ENCODE data around the gene SSR2.
A peak's percentile ranks its signal among the peaks of the same experiment; 100 is the strongest.
"Not testable (repeated sequence)": the region's sequence is repeated elsewhere in the genome, so short reads cannot be mapped to it uniquely, and the experiment has no call there.

The SSR2 gene

DNA sequence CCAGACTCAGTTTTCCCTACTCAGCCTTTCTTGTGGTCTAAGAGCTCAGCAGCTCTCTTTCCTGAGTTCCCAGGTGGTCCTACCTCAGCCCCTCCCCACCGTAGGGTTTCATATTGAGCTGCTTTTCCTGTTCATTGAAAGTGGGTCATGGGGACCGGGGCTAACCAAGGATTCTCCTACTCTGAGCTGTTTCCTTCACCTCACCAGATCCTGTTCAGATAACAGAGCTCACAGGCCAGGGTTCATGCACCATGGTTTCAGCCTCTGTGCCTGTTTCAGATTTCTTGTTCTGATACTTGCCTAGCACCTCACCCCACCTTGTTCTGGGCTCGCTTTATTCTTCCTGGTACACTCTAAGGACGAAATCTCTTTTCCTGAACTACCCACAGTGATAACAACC lies 24.3 kb upstream of the SSR2 start:
- no peak for DNase-seq

- no peak for DNase-seq
Observed at GRCh38 chr1:156042828-156043227, 22.1 kb upstream of the SSR2 start.

GRCh38 chr1:156034991-156035390 lies 14.2 kb upstream of the SSR2 start:
- not testable (repeated sequence) for DNase-seq

DNA sequence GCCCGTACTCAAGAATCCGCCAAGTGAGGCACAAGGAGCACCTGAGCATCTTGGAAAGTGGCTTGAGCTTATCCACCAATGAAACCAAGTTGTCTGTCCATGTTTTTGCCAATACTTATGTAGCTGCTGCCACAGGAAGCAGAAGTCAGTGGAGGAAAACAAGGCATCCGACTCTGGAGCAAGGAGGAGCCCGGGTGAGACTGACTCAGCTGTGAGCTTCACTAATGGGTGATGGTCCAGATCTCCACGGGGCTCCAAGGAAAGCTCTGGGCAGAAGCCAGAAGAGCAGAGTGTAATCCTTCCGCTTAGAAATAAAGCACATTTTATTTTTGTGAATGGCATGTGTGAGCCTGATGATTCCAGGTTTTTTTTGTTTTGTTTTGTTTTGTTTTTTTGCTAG lies 12.3 kb upstream of the SSR2 start:
- DNase-seq = no peak

DNA sequence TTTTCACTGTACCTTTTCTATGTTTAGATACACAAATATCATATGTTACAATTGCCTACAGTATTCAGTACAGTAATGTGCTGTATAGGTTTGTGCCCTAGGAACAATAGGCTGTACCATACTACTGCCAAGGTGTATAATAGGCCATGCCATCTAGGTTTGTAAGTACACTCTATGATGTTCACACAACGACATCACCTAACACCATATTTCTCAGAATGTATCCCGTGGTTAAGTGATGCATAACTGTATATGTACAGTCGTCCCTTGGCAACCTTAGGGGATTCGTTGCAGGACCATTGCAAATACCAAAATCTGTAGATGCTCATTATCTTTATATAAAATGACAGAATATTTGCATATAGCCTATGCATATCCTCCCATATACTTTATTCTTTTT lies 5.8 kb upstream of the SSR2 start:
- DNase-seq = no peak

- DNase-seq = peak; percentile 26 to 44
Observed at GRCh38 chr1:156025876-156026275, 5.1 kb upstream of the SSR2 start.

DNA sequence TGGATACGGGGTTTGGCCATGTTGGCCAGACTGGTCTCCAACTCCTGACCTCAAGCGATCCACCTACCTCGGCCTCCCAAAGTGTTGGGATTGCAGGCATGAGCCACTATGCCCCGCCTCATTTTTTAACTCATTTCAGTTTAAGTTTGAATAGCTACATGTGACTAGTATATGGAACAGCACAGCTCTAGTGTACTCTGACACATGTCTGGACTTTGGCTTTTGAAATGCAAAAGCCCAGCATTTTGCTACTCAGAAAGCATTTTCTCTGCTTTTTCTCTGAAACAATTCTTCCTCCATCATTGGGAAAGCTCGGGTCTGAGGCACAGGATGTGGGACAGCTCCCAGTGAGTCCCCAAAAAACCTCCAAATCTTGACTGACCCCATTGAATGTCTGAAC lies 4.0 kb upstream of the SSR2 start:
- no peak for DNase-seq

GRCh38 chr1:156021954-156022353 lies 1.2 kb upstream of the SSR2 start:
- no peak for DNase-seq

DNA sequence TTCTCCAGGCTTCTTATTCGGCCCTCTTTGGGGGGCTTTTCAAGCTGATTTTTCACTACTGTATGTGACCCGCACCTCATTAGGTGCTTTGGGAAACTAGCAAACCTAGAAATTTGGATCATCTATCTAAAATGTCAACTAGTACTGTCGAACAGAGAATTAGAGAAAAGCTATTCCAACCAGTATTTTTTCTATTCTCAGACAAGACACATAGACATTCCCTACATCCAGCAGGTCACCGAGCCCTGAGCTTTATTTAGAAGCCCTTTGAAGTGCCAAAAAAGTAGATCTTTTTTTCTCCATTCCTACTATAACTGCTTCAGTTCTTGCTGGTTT lies 310 bp upstream of the SSR2 start:
- DNase-seq = no peak

DNA sequence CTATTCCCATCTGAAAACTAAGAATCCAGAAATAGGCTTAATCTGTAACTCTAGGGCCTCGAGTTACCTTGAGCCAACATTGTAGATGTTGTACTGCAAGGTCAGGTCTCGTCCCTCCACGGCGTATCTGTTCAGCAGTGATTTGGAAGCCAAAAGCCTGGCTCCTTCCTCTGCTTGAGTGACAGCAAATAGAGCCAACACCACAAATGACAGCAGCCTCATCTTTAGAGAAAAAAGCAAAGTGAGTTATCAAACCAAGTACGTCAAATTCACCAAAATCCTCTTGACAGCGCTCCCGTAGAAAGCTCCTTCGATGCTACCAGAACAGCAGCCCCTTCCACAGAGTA lies 832 bp downstream of the SSR2 start:
- DNase-seq = no peak

DNA sequence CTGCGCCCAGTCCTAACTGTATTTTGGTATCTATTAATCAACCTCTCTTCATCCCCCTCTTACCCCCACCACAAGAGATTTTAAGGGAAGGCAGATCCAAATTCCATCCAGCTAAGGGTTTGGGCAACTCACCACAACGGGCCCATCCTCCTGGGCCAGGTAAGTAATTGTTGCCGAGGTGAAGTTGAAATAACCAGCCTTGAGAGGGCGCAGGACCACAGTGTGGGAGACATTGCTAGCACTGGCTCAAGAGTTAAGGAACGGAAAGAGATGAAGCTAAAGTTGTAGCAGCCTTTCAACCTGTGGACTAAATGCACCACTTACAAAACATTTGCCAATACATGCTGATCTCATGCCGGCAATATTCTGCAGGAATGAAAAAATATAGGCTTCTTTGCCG lies 5.9 kb downstream of the SSR2 start:
- DNase-seq = no peak

GRCh38 chr1:156012051-156012817 lies 8.5 kb downstream of the SSR2 start:
- DNase-seq = no peak

GRCh38 chr1:156009404-156009803 lies 11.3 kb downstream of the SSR2 start:
- no peak for DNase-seq

DNA sequence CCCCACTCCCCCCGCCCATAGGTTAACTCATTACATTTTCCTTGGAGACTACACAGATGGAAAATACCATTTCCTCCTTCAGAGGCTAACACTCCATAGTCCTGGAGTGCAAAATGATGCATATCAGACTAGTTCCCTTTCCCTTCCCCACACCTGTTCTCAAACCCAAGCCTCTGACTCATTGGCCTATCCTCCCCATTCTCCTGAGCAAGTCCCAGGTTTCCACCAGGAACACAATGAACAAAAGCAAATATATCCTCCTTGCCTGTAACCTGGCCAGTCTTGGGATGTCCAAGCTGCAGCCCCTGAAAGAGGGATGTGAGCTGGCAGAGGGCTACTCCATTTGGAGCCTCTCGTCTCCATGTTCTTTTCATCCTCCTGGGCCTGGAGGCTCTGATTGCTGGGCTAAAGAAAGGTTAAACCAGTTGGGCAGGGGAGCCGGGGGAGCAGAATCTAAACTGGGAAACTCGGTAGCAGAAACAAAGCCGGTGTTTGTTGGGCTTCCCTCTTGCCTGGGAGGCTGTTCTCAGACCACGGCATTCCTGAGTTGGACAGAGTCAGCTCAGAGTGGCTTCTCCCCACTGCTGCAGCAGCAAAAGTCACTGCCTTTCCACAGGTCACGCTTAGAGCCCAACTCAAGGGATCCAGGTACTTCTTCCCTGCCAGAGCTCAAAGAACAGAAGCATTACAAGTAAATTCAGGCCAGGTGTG lies 13.9 kb downstream of the SSR2 start:
- DNase-seq = no peak

DNA sequence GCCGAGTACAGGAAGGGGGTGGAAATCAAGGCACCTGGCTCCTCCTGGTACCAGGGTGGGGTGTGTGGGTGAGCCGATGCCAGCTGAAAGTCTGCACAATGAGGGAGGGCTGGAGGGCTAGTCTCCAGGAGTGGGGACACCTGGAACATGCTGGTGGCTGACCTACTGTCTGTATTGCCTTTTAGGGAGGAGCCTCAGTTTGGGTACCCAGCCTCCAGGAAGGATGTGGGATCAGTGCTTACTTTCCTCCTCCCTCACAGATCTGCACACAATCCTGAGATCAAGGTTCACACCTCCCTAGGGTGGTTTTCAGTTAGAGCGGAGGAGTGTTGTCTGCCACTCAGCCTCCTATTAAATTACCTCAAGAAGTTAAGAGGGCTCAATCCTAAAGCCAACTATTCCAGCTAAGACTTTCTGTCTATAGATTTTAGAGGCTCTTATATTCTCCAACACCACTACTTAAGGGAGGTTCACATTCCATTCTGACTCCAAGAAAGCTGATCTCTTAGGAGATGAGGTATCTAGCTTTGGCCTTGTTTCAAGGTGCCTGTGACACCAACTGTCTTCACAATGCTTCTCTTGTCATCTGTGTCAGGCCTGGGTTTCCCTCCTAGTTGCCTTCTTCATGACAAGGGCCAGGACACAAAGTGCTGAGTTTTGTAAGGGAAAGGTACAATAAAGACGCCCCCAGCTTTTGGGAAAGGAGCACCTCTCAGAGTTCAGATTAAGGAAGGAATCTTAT lies 15.7 kb downstream of the SSR2 start:
- peak in 1 of 2 donors; percentile 10 for DNase-seq

- no peak for DNase-seq
Observed at GRCh38 chr1:156003923-156004188, 16.9 kb downstream of the SSR2 start.

GRCh38 chr1:156002188-156002911 lies 18.4 kb downstream of the SSR2 start:
- DNase-seq = no peak

DNA sequence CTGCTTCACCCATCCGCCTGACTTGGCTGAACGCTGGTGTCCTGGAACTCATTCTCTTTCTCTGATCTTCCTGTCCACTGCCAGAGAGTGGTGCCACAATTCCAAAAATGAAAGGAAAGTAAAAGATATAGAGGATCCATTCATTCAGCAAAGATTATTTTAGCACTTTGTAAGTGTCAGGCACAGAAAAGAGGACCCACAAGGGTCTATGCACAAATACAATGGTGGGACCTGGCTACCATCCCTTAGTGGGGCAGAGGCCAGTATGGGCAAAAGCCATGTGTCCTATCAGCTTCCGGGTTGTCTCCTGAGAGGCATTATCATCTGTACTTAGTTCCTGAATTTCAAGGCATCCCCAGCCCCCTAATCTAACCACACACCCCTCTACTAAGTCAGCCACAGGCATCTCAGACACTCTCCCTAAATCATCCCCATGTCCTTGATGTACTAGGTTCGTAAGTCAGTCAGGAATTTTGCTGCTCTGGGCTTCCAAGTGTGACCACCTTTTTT lies 19.0 kb downstream of the SSR2 start:
- DNase-seq = no peak

DNA sequence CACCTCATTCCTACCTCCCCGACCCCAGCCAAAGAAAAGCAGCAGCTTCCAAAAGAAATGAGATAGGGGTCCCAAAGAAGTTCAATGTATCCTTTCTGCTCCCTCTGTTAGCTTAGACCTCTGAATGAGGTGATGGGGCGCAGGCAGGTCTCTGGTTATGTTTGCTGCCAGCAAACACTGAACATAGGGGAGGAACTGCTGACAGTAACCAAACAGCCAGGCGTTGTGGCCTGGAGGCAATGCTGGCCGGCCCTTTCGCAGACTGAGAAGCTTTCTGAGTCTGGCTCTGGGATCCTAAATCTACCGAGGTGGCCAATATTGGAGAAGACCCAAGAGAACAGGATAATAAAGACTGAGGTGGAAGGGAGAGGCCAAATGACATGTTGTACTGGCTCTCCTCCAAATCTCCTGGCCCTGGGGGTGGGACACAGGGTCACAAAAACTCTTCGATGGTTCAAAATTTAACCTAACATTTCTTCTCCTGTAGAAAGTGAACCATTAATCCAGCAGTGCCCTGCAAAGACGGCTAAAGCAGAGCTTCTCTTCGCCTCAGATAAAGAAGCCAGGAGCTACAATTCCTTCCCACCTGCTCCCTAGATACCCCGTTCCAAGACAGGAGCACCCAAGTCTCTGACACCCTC lies 19.6 kb downstream of the SSR2 start:
- DNase-seq = no peak

DNA sequence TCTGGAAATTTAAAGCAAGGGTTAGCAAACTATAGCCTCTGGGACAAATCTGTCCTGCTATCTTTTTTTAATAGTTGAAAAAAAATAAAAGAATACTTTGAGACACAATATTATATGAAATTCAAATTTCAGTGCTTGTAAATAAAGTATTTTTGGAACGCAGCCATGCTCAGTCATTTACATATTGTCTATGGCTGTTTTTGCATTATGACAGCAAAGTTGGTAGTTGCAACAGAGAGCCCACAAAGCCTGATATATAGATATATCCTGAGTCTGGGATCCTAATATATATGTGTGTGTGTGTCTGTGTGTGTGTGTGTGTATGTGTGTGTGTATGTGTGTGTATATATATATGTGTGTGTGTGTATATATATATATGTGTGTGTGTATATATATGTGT lies 20.8 kb downstream of the SSR2 start:
- no peak for DNase-seq

- DNase-seq = no peak
Observed at GRCh38 chr1:155996166-155996565, 24.6 kb downstream of the SSR2 start.

DNA sequence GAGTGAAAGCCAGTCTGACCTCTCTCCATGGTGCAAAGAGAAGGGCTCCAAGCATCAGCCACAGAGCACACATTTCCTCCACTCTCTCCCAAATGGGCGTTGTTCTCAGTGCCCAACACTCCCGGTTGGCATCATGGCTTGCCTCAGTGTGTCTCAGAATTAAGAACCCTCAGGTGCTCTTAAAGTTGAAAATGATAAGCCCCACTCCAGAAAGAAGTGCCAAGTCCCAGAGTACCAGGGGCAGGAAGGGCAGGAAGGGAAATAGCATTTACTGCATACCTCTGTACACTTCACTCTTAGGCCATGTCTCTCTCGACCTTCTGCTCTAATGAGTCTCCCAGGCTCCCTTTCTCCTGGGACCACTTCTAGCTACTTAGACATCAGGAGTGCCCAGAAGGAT lies 27.2 kb downstream of the SSR2 start:
- DNase-seq = no peak
